ENCODE measurements around the gene COL4A1. TPM values are rescaled to one million over a fixed set of nuclear protein-coding genes. Genes with fewer than 3 reads are reported as not detected.

Gene COL4A1
- polyA plus RNA-seq, 1 of the 3 experiments (the other 2 are of a cell fraction): 30.3 TPM

DNA sequence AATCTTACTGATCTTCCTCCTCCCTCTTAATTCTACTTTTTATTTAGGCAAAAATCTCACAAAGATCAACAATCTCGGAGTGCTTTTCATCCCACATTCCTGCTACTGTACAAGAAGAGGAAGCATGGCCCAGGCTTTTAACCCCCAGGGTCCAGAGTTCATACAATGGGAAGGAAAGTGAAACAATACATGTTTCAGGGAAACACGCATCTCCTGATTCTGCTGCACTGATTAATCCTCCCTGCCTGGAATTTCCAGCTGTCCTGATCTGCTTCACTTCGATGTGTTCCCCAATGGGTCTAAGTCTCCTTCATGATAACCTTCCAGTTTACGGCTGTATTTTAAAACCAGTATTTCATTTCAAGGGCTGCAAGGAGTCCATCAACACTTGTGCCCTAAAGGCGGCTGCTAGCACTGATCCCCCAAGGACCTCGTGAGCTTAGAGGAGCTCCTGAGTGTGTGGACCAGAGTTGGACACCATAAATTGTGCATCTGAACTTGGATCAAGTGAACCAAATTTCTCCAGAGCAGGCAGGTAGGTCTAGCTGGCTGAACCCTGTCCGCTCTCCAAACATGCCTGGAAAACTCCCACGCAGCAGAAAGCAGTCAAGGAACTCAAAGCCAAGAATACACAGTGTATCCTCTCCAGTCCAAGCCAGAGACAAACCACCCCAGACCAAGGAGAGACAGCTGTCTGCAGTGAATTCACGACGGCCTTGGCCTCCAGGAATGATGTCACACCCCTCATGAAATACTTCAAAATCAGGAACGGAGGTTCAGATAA lies 44.3 kb downstream of the COL4A1 start:
- Histone ChIP-seq H3K9ac (no peak overlapping the region), H3F3A (replicated peaks; ENCODE audit: insufficient read depth) (peaks cover 20% of the 10 kb centered on the region), H3K9me2 (no peaks in the 10 kb centered on the region), H3K4me1 (ENCODE audit: control insufficient read depth in 1 of 2, insufficient read depth in 2 of 2, low read depth in 1 of 2, low read length in 1 of 2) (peaks cover 8 to 57% of the 10 kb centered on the region in 2 experiments; a peak in 3 of 4 replicates), H3K36me3 (replicated peaks in 1 of 2; ENCODE audit: control insufficient read depth in 1 of 2, insufficient read depth in 2 of 2, low read length in 1 of 2) (no peaks in the 10 kb centered on the region), H3K27ac (ENCODE audit: low read depth in 2 of 2, low read length in 1 of 2) (no peak overlapping the region), H3K4me2 (no peak overlapping the region), H3K79me2 (ENCODE audit: insufficient read depth) (peaks cover 95% of the 10 kb centered on the region), H4K20me1 (ENCODE audit: insufficient read depth) (peaks cover 19% of the 10 kb centered on the region; the same call in 1 of the 2 replicates), H3K9me3 (no peaks in the 10 kb centered on the region), H3K27me3 (ENCODE audit: insufficient read depth) (no peaks in the 10 kb centered on the region), H3K4me3 (ENCODE audit: low read depth in 2 of 2, low read length in 1 of 2) (no peak overlapping the region), H2AFZ (ENCODE audit: low read depth) (no peak overlapping the region)
- CTCF ChIA-PET: interaction anchor here (0.9 to 3.0 kb wide), 4 partner anchors 15 to 148 kb away, joined by 3 to 13 read pairs (median 4); no protein-coding TSS in a partner anchor
- WGBS (ENCODE audit: low lambda C conversion rate): 81% methylated on average over 9 of the region's 11 CpGs
- TF ChIP-seq NRF1 (IDR thresholded peaks at IDR 0.05; ENCODE audit: low read depth, low read length) (no peak), FOXJ3 (CRISPR knock-in tag; IDR thresholded peaks at IDR 0.05) (no peak), MXI1 (IDR thresholded peaks at IDR 0.05; ENCODE audit: low read depth, low read length) (no peak), SMC3 (IDR thresholded peaks at IDR 0.05; ENCODE audit: low read depth, low read length) (no peak), TEAD4 (IDR thresholded peaks at IDR 0.05; ENCODE audit: borderline replicate concordance, insufficient read depth) (no peak), JUND (IDR thresholded peaks at IDR 0.05) (no peak), RXRA (IDR thresholded peaks at IDR 0.05; ENCODE audit: borderline replicate concordance, low read depth) (no peak), GABPA (IDR thresholded peaks at IDR 0.05; ENCODE audit: low read depth) (no peak), RAD21 (IDR thresholded peaks at IDR 0.05; ENCODE audit: low read length) (no peak), MEF2A (IDR thresholded peaks at IDR 0.05; ENCODE audit: borderline replicate concordance, low read depth) (no peak), YY1 (IDR thresholded peaks at IDR 0.05; ENCODE audit: low read depth) (no peak), ELF1 (IDR thresholded peaks at IDR 0.05) (no peak)
- TF ChIP-seq, protein P1, sequence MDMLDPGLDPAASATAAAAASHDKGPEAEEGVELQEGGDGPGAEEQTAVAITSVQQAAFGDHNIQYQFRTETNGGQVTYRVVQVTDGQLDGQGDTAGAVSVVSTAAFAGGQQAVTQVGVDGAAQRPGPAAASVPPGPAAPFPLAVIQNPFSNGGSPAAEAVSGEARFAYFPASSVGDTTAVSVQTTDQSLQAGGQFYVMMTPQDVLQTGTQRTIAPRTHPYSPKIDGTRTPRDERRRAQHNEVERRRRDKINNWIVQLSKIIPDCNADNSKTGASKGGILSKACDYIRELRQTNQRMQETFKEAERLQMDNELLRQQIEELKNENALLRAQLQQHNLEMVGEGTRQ (IDR thresholded peaks at IDR 0.05; ENCODE audit: borderline replicate concordance, low read depth, low read length): no peak
- TF ChIP-seq, protein P2, sequence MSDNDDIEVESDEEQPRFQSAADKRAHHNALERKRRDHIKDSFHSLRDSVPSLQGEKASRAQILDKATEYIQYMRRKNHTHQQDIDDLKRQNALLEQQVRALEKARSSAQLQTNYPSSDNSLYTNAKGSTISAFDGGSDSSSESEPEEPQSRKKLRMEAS (IDR thresholded peaks at IDR 0.05; ENCODE audit: low read depth): no peak
- TF ChIP-seq, protein P3, sequence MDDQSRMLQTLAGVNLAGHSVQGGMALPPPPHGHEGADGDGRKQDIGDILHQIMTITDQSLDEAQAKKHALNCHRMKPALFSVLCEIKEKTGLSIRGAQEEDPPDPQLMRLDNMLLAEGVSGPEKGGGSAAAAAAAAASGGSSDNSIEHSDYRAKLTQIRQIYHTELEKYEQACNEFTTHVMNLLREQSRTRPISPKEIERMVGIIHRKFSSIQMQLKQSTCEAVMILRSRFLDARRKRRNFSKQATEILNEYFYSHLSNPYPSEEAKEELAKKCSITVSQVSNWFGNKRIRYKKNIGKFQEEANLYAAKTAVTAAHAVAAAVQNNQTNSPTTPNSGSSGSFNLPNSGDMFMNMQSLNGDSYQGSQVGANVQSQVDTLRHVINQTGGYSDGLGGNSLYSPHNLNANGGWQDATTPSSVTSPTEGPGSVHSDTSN (IDR thresholded peaks at IDR 0.05): no peak
- TF ChIP-seq, protein P4, sequence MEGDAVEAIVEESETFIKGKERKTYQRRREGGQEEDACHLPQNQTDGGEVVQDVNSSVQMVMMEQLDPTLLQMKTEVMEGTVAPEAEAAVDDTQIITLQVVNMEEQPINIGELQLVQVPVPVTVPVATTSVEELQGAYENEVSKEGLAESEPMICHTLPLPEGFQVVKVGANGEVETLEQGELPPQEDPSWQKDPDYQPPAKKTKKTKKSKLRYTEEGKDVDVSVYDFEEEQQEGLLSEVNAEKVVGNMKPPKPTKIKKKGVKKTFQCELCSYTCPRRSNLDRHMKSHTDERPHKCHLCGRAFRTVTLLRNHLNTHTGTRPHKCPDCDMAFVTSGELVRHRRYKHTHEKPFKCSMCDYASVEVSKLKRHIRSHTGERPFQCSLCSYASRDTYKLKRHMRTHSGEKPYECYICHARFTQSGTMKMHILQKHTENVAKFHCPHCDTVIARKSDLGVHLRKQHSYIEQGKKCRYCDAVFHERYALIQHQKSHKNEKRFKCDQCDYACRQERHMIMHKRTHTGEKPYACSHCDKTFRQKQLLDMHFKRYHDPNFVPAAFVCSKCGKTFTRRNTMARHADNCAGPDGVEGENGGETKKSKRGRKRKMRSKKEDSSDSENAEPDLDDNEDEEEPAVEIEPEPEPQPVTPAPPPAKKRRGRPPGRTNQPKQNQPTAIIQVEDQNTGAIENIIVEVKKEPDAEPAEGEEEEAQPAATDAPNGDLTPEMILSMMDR (IDR thresholded peaks at IDR 0.05): no peak
- TF ChIP-seq, protein P5, sequence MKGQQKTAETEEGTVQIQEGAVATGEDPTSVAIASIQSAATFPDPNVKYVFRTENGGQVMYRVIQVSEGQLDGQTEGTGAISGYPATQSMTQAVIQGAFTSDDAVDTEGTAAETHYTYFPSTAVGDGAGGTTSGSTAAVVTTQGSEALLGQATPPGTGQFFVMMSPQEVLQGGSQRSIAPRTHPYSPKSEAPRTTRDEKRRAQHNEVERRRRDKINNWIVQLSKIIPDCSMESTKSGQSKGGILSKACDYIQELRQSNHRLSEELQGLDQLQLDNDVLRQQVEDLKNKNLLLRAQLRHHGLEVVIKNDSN (IDR thresholded peaks at IDR 0.05; ENCODE audit: borderline replicate concordance, low read depth): no peak
- TF ChIP-seq, protein P6, sequence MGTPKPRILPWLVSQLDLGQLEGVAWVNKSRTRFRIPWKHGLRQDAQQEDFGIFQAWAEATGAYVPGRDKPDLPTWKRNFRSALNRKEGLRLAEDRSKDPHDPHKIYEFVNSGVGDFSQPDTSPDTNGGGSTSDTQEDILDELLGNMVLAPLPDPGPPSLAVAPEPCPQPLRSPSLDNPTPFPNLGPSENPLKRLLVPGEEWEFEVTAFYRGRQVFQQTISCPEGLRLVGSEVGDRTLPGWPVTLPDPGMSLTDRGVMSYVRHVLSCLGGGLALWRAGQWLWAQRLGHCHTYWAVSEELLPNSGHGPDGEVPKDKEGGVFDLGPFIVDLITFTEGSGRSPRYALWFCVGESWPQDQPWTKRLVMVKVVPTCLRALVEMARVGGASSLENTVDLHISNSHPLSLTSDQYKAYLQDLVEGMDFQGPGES (IDR thresholded peaks at IDR 0.05; ENCODE audit: low read depth, low read length): no peak
- POLR2A ChIA-PET: no interaction called here
- no peak for DNase-seq
